NCI-H774 (cell line): ENCODE data around the gene APOL4.
"Not testable (repeated sequence)": the region's sequence is repeated elsewhere in the genome, so short reads cannot be mapped to it uniquely, and the experiment has no call there.

Experiments
- DNase-seq: peaks from one replicate; lab custom pipeline; 2025; lab: John Stamatoyannopoulos, UW

Gene APOL4, protein sequence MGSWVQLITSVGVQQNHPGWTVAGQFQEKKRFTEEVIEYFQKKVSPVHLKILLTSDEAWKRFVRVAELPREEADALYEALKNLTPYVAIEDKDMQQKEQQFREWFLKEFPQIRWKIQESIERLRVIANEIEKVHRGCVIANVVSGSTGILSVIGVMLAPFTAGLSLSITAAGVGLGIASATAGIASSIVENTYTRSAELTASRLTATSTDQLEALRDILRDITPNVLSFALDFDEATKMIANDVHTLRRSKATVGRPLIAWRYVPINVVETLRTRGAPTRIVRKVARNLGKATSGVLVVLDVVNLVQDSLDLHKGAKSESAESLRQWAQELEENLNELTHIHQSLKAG

DNA sequence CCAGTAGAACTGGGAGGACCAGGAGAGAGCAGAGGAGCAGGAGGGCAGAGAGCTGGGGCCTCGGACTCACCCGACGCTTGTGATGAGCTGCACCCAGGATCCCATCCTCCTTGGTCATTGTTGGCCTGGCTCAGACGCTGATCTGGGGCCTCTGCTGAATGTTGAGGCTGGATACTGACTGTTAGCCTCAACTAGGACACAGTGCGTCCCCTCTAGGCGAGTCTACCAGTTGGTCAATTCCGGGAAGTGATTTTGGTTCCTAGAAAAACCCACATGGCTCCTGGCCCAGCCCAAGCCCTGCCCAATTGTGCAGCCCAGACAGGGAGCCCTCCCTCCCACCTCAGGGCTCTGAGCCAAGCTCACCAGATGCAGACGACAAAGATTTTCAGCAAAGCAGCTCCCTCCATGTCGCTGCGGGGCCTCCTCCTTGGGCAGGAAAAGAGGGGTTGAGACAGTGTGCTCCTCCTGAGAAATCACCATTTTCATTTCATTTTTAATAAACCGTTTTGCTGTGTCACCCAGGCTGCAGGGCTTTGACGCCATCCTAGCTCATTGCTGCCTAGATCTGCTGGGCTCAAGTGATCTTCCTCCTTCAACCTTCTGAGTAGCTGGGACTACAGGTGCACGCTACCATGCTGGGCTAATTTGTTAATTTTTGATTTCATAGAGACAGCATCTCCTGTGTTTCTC lies at the start of gene APOL4:
APOL4 (minus strand) TSS at position 180 of the 690 bp plus-strand sequence; CDS start at position 105, 75 bp downstream.
- no peak for DNase-seq

DNA sequence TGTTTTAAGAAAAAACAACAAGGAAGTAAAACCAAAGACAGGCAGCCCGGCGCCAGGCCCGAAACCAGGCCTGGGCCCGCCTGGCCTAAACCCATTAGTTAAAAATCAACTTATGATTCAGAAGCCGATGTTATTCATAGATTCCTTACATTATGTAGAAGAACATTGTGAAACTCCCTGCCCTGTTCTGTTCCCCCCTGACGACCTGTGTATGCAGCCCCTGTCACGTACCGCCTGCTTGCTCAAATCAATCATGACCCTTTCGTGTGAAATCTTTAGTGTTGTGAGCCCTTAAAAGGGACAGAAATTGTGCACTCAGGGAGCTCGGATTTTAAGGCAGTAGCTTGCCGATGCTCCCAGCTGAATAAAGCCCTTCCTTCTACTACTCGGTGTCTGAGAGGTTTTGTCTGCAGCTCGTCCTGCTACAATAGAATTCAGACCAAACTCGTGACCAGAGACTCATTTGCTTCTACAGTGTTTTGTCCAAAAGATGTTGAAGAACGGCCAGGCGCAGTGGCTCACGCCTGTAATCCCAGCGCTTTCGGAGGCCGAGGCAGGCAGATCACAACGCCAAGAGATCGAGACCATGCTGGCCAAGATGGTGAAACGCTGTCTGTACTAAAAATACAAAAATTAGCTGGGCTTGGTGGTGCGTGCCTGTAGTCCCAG lies 48.8 kb upstream of the APOL4 start:
- not testable (repeated sequence) for DNase-seq

DNA sequence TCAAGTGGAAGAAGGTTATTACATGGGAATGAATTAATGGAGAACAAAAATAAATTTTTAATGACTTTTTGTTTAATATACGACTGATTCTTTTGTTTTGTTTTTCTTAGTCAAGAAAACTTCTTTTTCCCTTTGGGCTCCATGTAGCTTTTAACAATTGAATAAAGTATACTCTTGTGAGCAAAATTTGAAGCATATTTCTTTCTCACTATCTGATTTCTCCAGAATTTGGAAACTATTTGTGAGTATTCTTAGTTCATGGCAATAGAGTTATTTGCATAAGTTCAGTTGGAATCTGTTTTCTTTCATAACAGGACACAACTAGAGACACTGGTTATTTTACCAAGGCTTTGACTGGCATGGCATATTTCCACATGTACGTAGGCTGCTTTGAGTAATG lies 47.6 kb upstream of the APOL4 start:
- no peak for DNase-seq

DNA sequence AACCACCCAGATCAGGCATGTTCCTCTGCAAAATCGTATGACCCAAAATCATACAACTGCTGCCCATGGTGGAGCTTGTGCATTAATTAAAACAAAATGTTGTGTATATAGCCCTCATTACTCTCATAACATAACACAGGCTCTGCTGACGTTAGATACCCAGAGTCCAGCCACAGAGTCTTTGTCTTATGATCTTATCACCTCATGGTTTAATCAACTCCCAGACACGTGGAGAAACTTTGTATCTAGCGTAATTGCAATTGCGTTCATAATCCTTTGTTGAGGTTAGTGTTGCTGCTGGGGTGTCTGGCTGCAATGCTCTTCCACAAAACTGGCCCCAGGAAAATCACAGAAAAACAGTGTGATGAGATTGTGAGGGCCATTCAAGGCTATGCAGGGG lies 46.3 kb upstream of the APOL4 start:
- no peak for DNase-seq

DNA sequence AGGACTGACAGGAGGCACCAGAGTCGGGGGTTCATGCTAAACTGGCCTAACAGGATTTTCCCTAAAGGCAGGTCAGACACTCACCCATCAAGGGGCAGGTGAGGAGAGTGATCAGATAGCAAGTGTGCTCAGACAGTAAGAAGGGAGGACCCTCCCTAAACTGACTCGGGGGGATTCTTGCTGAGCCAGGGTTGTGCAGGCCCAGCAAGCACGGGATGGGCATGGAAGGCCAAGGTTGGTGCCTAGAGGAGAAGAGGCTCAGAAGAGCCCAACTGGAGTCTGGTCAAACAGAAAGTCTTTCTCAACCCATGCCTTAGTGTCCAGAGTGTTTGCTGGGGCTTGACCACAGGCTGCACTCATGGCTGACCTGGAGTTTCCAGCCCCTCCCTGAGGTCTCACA lies 45.1 kb upstream of the APOL4 start:
- DNase-seq, result no peak

DNA sequence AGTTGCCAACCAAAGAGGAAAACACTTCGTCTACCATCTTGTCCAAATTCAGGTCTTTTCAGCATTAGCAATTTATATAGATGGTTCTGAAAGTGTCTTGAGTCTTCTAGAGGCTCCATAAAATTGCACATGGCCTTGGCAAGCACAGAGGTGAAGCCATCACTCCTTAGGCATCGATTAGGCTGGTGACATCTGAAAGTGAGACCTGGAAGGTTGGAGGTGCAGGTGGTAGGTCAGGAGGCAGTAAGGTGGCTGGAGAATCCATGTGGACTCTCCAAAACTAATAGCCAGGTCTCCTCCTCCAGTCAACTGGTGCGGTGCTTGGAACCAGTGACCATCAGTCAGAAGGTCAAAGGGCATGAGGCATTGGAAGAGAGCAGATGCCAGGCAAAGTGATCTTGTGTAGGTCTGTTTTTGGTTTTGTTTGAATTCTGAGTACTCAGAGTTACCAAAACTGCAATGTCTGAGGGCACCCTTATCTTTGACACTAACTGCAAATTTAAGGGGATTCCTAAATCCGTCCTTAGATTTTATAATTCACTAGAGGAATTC lies 44.3 kb upstream of the APOL4 start:
- no peak for DNase-seq

DNA sequence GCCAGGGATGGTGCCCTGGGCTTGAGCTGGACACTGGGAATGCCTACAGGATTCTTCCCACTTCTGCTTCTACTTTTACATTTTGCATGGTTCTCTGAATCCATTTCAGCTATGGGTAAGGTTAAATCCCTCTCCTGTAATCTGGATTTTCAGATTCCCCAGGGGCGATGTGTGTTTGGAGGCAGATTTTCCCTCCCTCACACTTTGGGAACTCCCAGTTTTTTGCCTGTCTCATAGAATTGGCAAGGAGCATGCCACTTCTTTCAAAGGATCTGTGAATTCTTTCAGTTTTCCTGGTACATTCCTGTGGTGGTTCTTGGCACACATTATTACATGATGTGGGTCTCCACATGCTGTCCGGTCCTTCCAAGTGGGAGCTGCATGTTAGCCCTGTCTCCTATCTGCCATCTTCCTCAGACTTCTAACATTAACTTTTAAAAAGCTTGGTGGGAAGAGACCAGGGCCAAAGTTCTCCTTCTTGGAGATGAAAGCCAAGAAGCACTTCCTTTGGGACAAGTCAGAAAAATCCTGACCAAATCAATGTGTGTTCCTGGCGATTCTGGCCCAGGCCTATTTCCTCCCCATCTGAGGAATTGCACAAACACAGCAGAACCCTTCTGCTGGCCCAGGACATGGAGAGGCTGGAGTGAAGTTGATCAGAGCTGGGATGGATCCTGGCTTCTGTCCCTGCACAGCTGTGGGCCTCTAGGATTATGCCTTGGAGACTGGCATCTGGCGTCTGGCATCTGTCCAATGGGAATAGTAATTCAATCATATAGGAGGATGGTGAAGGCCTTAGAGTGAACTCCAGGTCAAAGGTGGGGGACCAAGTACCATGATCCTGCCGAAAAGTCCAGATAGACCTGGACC lies 43.1 kb upstream of the APOL4 start:
- no peak for DNase-seq

DNA sequence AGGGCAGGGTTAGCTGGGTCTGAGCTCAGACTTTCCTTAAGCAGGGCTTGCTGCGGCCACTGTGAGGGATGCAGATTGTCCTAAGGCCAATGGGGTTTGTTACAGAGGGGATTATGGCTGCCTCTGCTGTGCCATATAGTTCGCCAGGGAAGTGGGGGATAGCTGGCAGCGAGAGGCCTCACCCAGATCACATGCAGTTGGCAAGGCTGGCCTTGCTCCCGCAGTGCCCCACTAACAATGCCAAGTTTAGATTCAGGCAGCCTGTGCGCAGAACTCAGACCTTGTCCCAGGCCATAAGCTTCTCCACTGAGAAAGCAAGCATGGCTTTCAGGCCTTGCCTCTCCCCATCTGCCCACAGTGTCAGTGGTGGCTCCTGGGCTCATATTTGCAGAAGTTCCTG lies 42.4 kb upstream of the APOL4 start:
- no peak for DNase-seq

DNA sequence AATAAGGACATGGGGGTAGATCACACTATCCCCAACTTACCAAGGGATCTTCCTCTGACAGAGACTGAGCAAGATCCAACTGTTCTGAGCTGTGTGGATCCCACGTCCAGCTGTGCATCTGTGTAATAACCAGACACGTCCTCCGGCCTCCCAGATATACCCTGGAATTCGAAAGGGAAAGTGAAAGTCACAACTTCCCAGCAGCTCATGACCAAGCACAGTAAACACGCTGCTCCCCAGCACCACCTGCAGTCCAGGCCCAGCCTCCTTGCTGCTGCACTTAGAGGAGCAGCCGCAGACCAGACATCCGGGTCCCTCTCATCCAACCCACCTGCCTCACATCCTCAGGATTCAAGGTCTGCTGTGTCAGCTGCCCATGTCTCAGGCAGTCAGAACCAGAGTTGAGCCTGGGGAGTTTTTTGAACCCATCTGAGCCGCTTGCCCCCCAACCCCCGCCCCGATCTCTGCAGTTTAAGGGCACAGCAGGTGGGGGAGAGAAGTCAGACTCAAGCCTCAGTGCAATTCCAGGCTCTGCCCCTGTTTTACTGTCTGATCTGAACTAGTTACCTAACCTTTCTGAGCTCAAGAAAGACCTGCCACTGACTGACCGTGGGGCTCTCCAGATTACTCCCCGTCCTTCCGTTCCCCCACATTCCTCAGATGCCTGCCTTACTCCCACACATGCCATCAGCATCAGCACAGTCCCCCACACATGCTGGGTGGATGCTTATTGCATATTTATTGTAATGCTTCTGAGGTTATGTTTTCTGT lies 38.0 kb upstream of the APOL4 start, which contains the start of gene APOL2:
APOL2 (minus strand) TSS at position 127 of the 771 bp plus-strand sequence. CDS start 6,365 bp downstream, outside the sequence.
- peak; percentile 61 for DNase-seq

DNA sequence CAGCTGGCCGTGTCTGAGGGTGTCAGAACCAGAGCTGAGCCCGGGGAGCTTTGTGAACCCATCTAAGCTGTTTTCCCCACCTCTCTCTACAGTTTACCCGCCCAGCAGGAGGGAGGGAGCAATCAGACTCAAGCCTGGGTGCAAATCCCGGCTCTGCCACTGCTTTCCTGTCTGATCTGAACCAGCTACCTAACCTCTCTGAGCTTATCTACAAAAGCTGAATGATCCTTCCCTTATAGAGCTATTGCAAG lies 37.5 kb upstream of the APOL4 start:
- no peak for DNase-seq

DNA sequence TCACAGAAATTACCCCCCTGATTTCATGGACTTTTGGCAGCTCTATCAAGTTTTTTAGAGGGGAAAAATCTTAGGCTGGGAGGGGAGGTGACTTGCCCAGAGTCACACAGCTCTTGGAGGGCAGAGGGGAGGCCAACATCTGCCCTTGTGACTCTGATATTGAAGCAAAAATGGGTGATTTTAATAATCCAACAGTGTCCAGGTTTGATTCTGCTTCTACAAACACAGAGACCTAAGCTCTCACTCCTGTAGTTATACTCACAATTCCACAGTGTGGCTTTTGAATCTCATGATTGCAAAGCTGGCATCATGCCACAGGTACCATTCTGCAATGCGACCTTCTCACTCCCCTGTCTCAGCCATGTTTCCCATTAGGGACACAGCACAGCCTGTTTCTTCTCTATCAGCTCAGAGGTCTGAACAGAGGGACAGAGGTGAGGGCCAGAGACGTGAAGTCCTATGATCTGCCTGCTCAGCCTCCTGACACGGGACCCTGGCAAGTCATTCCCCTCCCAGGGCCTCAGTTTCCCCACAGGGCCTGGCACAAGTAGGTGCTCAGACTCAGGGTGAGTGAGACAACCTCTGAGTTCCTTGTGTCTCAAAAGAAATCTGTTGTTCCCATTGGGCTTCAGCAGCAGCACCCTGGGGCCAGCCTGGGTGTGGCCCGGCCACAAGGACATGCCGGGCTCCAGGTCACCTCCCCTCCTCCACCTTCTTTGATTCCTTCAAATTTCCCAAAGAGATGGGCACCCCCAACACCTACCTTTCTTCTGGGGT lies 37.0 kb upstream of the APOL4 start:
- DNase-seq, result no peak

DNA sequence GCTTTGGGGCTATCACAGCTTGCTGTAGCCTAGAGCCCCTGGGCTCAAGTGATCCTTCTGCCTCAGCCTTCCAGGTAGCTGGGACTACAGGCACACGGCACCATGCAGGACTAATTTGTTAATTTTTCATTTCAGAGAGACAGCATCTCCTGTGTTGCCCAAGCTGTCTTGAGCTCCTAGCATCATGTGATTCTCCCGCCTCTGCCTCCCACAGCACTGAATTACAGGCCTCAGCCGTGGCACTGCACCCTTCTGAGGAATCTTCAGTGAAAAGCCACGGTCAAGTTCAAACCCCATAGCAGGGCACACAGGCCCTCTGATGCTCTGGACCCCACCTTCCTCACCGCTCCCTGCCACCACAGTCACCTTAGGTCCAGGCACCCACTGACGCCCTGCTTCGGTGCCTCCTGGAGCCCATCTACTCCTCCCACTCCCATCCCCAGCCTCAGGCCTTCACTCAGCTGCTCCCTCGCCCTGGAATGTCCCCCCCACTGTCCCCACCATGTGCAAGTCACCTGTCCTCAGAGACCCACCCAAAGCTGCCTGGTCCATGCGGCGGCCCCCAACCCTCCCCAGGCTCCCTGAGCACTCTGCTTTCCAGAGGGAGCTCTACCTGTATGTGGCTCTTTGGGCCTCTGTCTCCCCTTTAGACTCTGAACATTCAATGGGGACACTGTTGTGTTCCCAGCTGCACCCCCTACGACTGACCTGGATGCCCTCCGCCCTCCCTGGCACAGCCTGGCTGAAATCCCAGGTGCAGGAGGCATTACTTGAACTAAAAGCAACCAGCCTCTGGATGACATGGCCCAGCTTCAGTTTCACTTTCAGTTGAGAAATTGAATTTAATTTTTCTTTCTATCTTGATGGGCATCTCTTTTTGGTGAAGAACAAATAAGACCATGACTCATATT lies 36.1 kb upstream of the APOL4 start:
- no peak for DNase-seq

DNA sequence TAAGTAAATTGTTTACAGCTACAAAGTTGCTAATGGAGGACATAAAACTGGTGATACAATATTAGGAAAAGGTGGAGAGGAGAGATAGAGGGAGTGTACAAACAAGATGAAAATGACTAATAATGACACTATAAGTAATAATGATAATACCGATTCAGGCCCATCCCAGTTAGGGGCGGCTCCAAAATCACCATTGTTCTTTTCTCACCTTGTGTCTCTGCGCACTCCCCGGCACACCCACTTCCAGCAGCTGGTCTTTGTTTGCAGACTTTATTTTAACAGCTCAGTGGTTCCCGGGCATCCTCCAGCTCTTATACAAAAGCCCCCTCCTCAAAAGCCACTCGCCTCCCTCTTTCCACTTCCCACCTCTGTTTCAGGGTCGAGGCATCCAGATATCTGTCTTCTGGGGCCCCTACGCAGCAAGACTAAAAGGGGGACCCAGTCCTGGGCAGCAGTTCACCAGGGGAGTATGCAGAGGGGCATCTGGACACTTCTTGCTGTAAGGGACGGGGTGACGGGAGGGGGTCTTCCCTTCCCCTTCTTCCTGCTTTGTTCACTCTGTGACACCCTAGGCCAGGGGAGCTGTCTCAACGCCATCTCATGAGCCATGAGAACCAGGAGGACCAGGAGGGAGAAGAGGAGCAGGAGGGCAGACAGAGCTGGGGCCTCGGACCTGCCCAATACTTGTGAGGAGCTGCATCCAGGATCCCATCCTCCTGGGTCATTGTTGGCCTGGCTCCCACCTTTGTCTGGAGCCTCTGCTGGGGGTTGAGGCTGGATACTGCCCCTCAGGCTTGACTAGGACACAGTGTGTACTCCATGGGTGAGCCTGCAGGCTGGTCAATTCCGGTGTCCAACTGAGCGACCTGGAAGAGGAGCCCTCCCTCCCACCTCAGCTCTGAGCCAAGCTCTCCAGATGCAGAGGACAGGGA lies 35.0 kb upstream of the APOL4 start:
- DNase-seq, result no peak

DNA sequence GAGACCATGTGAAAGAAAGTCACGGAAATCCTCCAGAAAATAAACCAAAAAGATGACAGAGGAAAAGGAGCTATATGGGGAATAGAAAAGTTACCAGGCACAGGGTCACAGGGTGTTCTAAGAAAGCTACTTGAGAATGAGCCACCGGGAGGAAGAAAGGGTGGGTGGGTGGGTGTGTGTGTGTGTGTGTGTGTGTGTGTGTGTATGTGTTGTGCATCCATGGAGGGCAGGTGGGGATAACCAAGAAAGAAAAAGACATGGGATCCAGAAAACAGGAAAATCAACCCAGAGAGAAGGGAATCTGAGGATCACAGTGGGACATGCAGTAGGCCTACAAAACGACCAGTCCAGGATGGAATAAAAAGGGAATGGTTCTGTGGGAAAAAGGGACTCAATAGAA lies 34.0 kb upstream of the APOL4 start:
- DNase-seq, result no peak

DNA sequence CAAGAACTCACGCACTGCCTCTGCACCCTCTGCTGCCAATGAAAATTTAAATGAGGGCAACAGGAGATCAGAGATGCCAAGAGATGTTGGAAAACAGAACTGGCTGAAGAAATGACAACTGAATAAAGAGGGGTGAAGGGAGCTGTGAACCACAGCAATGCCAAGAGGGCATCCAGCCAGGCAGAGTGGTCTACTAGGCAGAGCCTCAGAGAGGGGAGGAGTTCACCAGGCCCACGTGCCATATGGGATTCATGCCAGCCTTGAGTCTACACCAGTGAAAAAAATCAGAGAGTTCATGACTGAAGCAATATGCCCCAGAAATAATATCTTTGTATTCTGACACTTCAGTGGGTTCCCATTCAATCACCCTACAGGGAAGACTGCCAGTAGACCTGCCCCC lies 33.3 kb upstream of the APOL4 start:
- no peak for DNase-seq

DNA sequence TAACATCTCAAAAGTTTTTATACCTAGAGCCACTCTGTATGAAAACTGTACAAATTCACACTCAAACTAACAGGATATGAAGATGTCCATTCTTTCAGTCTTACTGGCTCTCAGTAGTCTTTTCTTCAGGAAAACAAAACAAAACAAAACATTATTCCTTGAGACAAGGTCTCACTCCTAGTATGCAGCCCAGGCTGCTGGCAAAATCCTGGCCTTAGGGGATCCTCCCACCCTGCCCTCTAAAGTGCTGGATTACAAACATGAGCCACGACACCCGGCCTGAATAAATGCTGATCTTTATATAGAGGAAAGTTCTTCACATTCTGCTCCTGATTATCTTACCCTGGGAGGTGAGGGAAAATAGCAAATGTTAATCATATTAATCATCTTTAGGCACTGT lies 32.6 kb upstream of the APOL4 start:
- DNase-seq, result no peak

DNA sequence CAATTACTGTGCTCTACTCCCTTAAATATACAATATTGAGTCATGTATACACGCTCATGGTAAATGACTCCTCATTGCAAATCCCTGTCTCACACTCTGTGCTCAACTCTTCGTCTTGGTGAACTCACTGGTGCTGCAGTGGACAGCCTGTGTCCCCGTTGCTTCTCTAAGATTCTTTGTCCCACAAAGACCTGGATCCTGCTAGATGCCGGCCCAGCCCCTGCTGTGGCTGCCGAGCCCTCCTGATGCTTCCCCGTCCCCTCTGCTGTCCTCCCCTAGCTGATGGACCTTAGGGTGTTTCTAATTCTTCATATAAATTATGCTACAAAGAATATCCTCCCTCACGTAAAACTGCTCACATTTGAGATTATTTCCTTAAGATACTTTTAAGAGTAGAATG lies 32.2 kb upstream of the APOL4 start:
- DNase-seq, result no peak

DNA sequence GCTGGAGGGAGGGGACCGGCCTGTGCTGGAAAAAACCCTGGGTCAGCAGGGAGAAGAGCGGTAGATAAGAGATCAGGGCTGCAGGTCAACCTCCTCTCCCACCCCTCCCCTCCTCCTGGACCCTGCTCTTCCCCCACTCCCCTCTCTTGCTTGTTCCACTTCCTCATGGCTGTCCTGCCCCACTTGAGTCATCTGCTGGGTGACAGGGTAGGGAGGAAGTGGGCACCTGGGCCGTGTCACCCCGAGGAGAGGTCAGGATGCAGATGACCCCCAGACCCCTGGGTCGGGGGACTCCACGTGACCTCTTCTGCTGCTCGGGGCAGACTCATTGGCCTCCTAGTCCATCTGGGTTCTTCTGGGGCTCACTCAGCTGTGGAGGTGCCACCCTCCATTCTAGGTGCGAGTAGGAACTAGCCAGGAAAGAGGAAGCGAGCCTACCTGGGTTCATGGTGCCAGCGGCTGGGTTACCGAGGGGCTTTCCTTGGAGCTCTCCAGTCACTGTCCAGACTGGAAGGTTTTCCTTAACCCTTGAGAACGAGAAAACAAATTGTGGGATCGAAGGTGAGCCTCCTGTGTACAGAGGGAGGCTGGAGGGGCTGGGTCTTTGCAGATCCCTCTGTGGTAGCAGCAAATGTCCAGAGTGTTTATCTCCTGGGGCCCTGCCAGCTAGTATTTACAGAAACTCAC lies 31.2 kb upstream of the APOL4 start:
- no peak for DNase-seq
